Measurements from ENCODE around the gene GALNT13.

- no peak for TF ChIP-seq SUZ12 (IDR thresholded peaks at IDR 0.05; ENCODE audit: extremely low read depth, insufficient read depth, insufficient read length)
- no peak for TF ChIP-seq ZNF274 (IDR thresholded peaks at IDR 0.05; ENCODE audit: low read depth, low read length)
Measured at GRCh38 chr2:154125891-154126290, 254.2 kb downstream of the GALNT13 start.

Data from NT2/D1 (cell line).